K562 (cell line): ENCODE data around the gene SERPIND1. TPM values are rescaled to one million over a fixed set of nuclear protein-coding genes. Genes with fewer than 3 reads are reported as not detected.
A peak's percentile ranks its signal among the peaks of the same experiment; 100 is the strongest.

ENCODE experiments used
- ARNT ChIP-seq, 2 experiments: fragments of 450-650 bp; IDR thresholded peaks; 2 replicates each; pipeline ENCODE4 v1.6.1; 2016; ENCODE audit warnings: mild to moderate bottlenecking in 1 of 2
- BRD4 ChIP-seq: fragments of 200-600 bp; sonication (generic); IDR thresholded peaks from 2 replicates; pipeline ENCODE4 v1.6.1; 2017; ENCODE audit warnings: inconsistent platforms
- CBX3 ChIP-seq, 2 experiments: IDR thresholded peaks; 1 replicate in 1 of 2; 2 replicates in 1 of 2; pipeline ENCODE4 v1.6.1; 2012; ENCODE audit warnings: inconsistent platforms in 2 of 2, low read length in 2 of 2, borderline replicate concordance in 1 of 2, control low read depth in 1 of 2
- CREM ChIP-seq: IDR thresholded peaks from 2 replicates; pipeline ENCODE4 v1.6.1; 2014; ENCODE audit warnings: antibody characterized with exemption, low read depth
- E2F5 ChIP-seq: sonication (generic); formaldehyde crosslinking; IDR thresholded peaks from 2 replicates; pipeline ENCODE4 v1.8.0; 2022; ENCODE audit warnings: mild to moderate bottlenecking, missing genetic modification reagents
- FOXM1 ChIP-seq, 2 experiments: fragments of 450-650 bp in 1 of 2; sonication (generic) in 1 of 2; formaldehyde crosslinking in 1 of 2; IDR thresholded peaks; 2 replicates each; pipeline versions ENCODE4 v1.6.1 to v1.9.0; 2017 to 2022; ENCODE audit warnings: low read depth in 2 of 2, mild to moderate bottlenecking in 2 of 2, missing genetic modification reagents in 1 of 2, moderate library complexity in 1 of 2
- GATA2 ChIP-seq: sonication (generic); formaldehyde crosslinking; IDR thresholded peaks from 2 replicates; pipeline ENCODE4 v1.4.0; 2020; ENCODE audit warnings: mild to moderate bottlenecking, missing genetic modification reagents
- HCFC1 ChIP-seq: IDR thresholded peaks from 2 replicates; pipeline ENCODE4 v1.6.1; 2012; ENCODE audit warnings: low read depth, low read length, improper control_type of control experiment
- HMG20B ChIP-seq: fragments of 250-450 bp; sonication (Bioruptor Pico); IDR thresholded peaks from 2 replicates; pipeline ENCODE4 v1.5.0; 2021; ENCODE audit warnings: mild to moderate bottlenecking
- RFX5 ChIP-seq: IDR thresholded peaks from 2 replicates; pipeline ENCODE4 v1.6.1; 2011; ENCODE audit warnings: low read depth, mild to moderate bottlenecking, improper control_type of control experiment, low read length
- RUNX1 ChIP-seq: sonication (generic); IDR thresholded peaks from 2 replicates; pipeline ENCODE4 v1.6.1; 2016; ENCODE audit warnings: antibody characterized with exemption, low read depth
- SAFB ChIP-seq: fragments of 200-400 bp; formaldehyde crosslinking; IDR thresholded peaks from 2 replicates; pipeline ENCODE4 v1.6.1; 2017; ENCODE audit warnings: low read depth, low read length, borderline replicate concordance
- SP2 ChIP-seq: IDR thresholded peaks from 2 replicates; pipeline ENCODE4 v1.6.1; 2011; ENCODE audit warnings: mild to moderate bottlenecking, low read depth, low read length, moderate library complexity; ENCODE audit not compliant: poor library complexity, severe bottlenecking; ENCODE audit errors: extremely low read depth
- ZBTB34 ChIP-seq: fragments of 250-450 bp; sonication (Bioruptor Pico); IDR thresholded peaks from 2 replicates; pipeline ENCODE4 v1.8.0; 2021; ENCODE audit warnings: mild to moderate bottlenecking, moderate library complexity
- ZNF134 ChIP-seq: fragments of 250-450 bp; sonication (Bioruptor Pico); conservative IDR thresholded peaks from 2 replicates; pipeline ENCODE4 v1.4.0; 2020
- ZNF445 ChIP-seq: fragments of 250-450 bp; sonication (Bioruptor Pico); IDR thresholded peaks from 2 replicates; pipeline ENCODE4 v1.4.0; 2020; ENCODE audit warnings: low read depth, mild to moderate bottlenecking, moderate library complexity
- polyA plus RNA-seq, 8 experiments: library from polyadenylated mRNA; depleted of rRNA in 4 of 8; stranded (reverse) in 5 of 8; unstranded in 3 of 8; fragments of >200 nt; fragmentation: Nextera tagmentation in 2 of 8; fragmentation: Illumina TruSeq in 1 of 8; extraction: Ambion mirVana in 2 of 8; extraction: Trizol in 1 of 8; gene quantifications; 2 replicates each; pipeline versions ENCODE4 v1.2.1 to v1.2.3, GENCODE V29; 2011 to 2014; ENCODE audit warnings: inconsistent platforms in 1 of 8, missing spikeins in 1 of 8
- total RNA-seq, 7 experiments: library from RNA; depleted of rRNA in 6 of 7; stranded (reverse); fragments of >200 nt in 6 of 7; fragmentation: Illumina TruSeq in 2 of 7; extraction: Trizol in 2 of 7; gene quantifications; 2 replicates each; pipeline versions ENCODE4 v1.2.1 to v1.2.3, GENCODE V29; 2011 to 2021; ENCODE audit warnings: low replicate concordance in 1 of 7
- TF ChIP-seq, protein P1 (sequence below): sonication (generic); formaldehyde crosslinking; IDR thresholded peaks from 2 replicates; pipeline ENCODE4 v1.8.0; 2022; ENCODE audit warnings: missing genetic modification reagents, mild to moderate bottlenecking, moderate library complexity, borderline replicate concordance
- TF ChIP-seq, protein P2 (sequence below): fragments of 450-650 bp; formaldehyde crosslinking; IDR thresholded peaks from 2 replicates; pipeline ENCODE4 v1.4.0; 2020; ENCODE audit warnings: mild to moderate bottlenecking, moderate library complexity
- TF ChIP-seq, protein P3 (sequence below): fragments of 450-650 bp; conservative IDR thresholded peaks from 2 replicates; pipeline ENCODE4 v1.6.1; 2016; ENCODE audit warnings: missing genetic modification characterization, low read depth, mild to moderate bottlenecking, control low read depth, missing compliant biosample characterization

Gene SERPIND1
- total and polyA plus RNA-seq, 9 of the 15 experiments (the other 6 are each of a cell fraction or from before 2014, with no cell fraction given) = 0.04 to 0.11 (median 0.09) TPM; not detected in 6

GRCh38 chr22:20741634-20742581, 32.0 kb upstream of the SERPIND1 start (continued):
- no peak for TF ChIP-seq ZBTB34 (CRISPR knock-in tag)
- peak; percentile 74; the same call in 1 of the 2 replicates for TF ChIP-seq FOXM1 (IDR thresholded peaks at IDR 0.05; ENCODE audit: low read depth)
- TF ChIP-seq FOXM1 (CRISPR knock-in tag; IDR thresholded peaks at IDR 0.05; ENCODE audit: low read depth) = no peak
- no peak for TF ChIP-seq RFX5
- TF ChIP-seq, protein P1, sequence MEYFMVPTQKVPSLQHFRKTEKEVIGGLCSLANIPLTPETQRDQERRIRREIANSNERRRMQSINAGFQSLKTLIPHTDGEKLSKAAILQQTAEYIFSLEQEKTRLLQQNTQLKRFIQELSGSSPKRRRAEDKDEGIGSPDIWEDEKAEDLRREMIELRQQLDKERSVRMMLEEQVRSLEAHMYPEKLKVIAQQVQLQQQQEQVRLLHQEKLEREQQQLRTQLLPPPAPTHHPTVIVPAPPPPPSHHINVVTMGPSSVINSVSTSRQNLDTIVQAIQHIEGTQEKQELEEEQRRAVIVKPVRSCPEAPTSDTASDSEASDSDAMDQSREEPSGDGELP (CRISPR knock-in tag) = peak; percentile 65; the same call in 1 of the 2 replicates
- no peak for TF ChIP-seq ZNF445 (CRISPR knock-in tag)
- TF ChIP-seq, protein P2, sequence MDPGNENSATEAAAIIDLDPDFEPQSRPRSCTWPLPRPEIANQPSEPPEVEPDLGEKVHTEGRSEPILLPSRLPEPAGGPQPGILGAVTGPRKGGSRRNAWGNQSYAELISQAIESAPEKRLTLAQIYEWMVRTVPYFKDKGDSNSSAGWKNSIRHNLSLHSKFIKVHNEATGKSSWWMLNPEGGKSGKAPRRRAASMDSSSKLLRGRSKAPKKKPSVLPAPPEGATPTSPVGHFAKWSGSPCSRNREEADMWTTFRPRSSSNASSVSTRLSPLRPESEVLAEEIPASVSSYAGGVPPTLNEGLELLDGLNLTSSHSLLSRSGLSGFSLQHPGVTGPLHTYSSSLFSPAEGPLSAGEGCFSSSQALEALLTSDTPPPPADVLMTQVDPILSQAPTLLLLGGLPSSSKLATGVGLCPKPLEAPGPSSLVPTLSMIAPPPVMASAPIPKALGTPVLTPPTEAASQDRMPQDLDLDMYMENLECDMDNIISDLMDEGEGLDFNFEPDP = no peak
- TF ChIP-seq CREM = no peak
- TF ChIP-seq ZNF134 (CRISPR knock-in tag) = no peak
- no peak for TF ChIP-seq BRD4
- peak in 1 of 2 experiments; percentile 49; a peak in 1 of 3 replicates for TF ChIP-seq CBX3 (IDR thresholded peaks at IDR 0.05; ENCODE audit: borderline replicate concordance in 1 of 2, low read length in 2 of 2)
- 0 out of 2 replicates have a peak, but pooled peaks have one; percentile 9 for TF ChIP-seq RUNX1
- 0 out of 4 replicates have a peak, but pooled peaks of 1 of the 2 experiments have one; percentile 80 for TF ChIP-seq ARNT (IDR thresholded peaks at IDR 0.05)
- TF ChIP-seq HCFC1 = 0 out of 2 replicates have a peak, but pooled peaks have one; percentile 28
- no peak for TF ChIP-seq SP2
- no peak for TF ChIP-seq HMG20B
- TF ChIP-seq, protein P3, sequence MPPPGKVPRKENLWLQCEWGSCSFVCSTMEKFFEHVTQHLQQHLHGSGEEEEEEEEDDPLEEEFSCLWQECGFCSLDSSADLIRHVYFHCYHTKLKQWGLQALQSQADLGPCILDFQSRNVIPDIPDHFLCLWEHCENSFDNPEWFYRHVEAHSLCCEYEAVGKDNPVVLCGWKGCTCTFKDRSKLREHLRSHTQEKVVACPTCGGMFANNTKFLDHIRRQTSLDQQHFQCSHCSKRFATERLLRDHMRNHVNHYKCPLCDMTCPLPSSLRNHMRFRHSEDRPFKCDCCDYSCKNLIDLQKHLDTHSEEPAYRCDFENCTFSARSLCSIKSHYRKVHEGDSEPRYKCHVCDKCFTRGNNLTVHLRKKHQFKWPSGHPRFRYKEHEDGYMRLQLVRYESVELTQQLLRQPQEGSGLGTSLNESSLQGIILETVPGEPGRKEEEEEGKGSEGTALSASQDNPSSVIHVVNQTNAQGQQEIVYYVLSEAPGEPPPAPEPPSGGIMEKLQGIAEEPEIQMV = no peak
- TF ChIP-seq SAFB = no peak
- TF ChIP-seq GATA2 (CRISPR knock-in tag) = 0 out of 2 replicates have a peak, but pooled peaks have one; percentile 28
- 0 out of 2 replicates have a peak, but pooled peaks have one; percentile 51 for TF ChIP-seq E2F5 (CRISPR knock-in tag)
